BE2C (cell line): ENCODE measurements around the gene LPIN1.
"Not testable (repeated sequence)": the region's sequence is repeated elsewhere in the genome, so short reads cannot be mapped to it uniquely, and the experiment has no call there.

Source experiments
- DNase-seq: peaks from one replicate; pipeline ENCODE4 v3.0.0-alpha.2; 2020
- H3K27me3 ChIP-seq: fragments of 250-450 bp; sonication (Bioruptor Pico); 2 replicates; pipeline ENCODE4 v1.5.1; 2020; ENCODE audit warnings: mild to moderate bottlenecking
- H3K36me3 ChIP-seq: fragments of 250-450 bp; sonication (Bioruptor Pico); 2 replicates; pipeline ENCODE4 v1.5.1; 2020; ENCODE audit warnings: mild to moderate bottlenecking
- H3K4me1 ChIP-seq: fragments of 250-450 bp; sonication (Bioruptor Pico); 2 replicates; pipeline ENCODE4 v1.5.1; 2020
- H3K4me3 ChIP-seq: 2 replicates; pipeline ENCODE4 v1.5.1; 2011; ENCODE audit warnings: low read depth, low read length
- H3K9me3 ChIP-seq: fragments of 250-450 bp; sonication (Bioruptor Pico); 2 replicates; pipeline ENCODE4 v1.5.1; 2020
- CTCF ChIP-seq: IDR thresholded peaks from 2 replicates; pipeline ENCODE4 v1.5.1; 2012; ENCODE audit warnings: mild to moderate bottlenecking, low read depth, low read length

Gene LPIN1

GRCh38 chr2:11757101-11757500, 10.7 kb downstream of the LPIN1 start:
- Histone ChIP-seq H3K4me3 (no peak overlapping the region), H3K9me3 (no peaks in the 10 kb centered on the region), H3K27me3 (no peaks in the 10 kb centered on the region), H3K4me1 (peaks cover 18% of the 10 kb centered on the region), H3K36me3 (peaks cover 22% of the 10 kb centered on the region)
- DNase-seq: no peak
- TF ChIP-seq CTCF: no peak

GRCh38 chr2:11758187-11758586, 11.8 kb downstream of the LPIN1 start:
- H3K9me3 ChIP-seq: no peaks in the 10 kb centered on the region
- no peak for DNase-seq
- peaks cover 17% of the 10 kb centered on the region for H3K4me1 ChIP-seq
- no peak overlapping the region for H3K4me3 ChIP-seq
- no peak for TF ChIP-seq CTCF
- H3K36me3 ChIP-seq: peaks cover 28% of the 10 kb centered on the region
- no peaks in the 10 kb centered on the region for H3K27me3 ChIP-seq

- no peak for DNase-seq
- Histone ChIP-seq H3K36me3 (peaks cover 29% of the 10 kb centered on the region), H3K4me3 (no peak overlapping the region), H3K4me1 (peaks cover 21% of the 10 kb centered on the region), H3K9me3 (no peaks in the 10 kb centered on the region), H3K27me3 (no peaks in the 10 kb centered on the region)
- no peak for TF ChIP-seq CTCF
These were observed 12.2 kb downstream of the LPIN1 start for GRCh38 chr2:11758647-11759046.

GRCh38 chr2:11759182-11759975, 12.9 kb downstream of the LPIN1 start:
- peaks cover 29% of the 10 kb centered on the region for H3K36me3 ChIP-seq
- H3K9me3 ChIP-seq, H3K4me3 ChIP-seq, DNase-seq, H3K27me3 ChIP-seq: not testable (repeated sequence)
- H3K4me1 ChIP-seq: peaks cover 15% of the 10 kb centered on the region

- DNase-seq: no peak
- Histone ChIP-seq H3K4me1 (peaks cover 18% of the 10 kb centered on the region), H3K27me3 (no peaks in the 10 kb centered on the region), H3K9me3 (no peaks in the 10 kb centered on the region), H3K36me3 (peaks cover 35% of the 10 kb centered on the region), H3K4me3 (no peak overlapping the region)
- no peak for TF ChIP-seq CTCF
These were observed 14.8 kb downstream of the LPIN1 start for GRCh38 chr2:11761259-11761658.

- Histone ChIP-seq H3K9me3 (no peaks in the 10 kb centered on the region), H3K4me3 (no peak overlapping the region), H3K4me1 (peaks cover 18% of the 10 kb centered on the region), H3K27me3 (no peaks in the 10 kb centered on the region), H3K36me3 (peaks cover 41% of the 10 kb centered on the region)
- no peak for TF ChIP-seq CTCF
- no peak for DNase-seq
These were observed 15.6 kb downstream of the LPIN1 start for GRCh38 chr2:11762031-11762430.
